Measurements from ENCODE around the gene SETBP1.

DNA sequence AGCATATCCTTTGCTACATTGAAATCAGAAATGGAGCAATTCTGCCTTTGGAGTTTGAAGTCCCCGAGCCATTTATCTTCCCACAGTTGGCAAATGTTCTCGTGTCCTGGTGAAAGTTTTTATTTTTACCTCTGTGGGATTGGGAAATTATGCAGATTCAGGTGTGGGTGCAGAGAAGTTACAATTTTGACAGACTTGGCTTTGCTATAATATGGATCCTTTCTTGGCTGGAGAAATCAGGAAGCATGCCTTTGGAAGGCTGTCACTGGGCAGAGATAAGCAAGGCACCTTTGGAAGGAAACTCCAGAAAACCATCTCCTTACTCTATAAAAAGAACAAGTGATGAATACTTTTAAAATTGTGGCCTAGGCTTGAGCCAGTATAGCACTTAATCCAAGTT, 278.3 kb downstream of the SETBP1 start:
- TF ChIP-seq POLR2AphosphoS5 (IDR thresholded peaks at IDR 0.05; ENCODE audit: low read depth, low read length) (no peak), ZNF274 (IDR thresholded peaks at IDR 0.05; ENCODE audit: low read depth, low read length) (no peak), TCF7L2 (IDR thresholded peaks at IDR 0.05; ENCODE audit: borderline replicate concordance, extremely low read depth, insufficient read depth, insufficient read length) (no peak), EZH2 (IDR thresholded peaks at IDR 0.05) (no peak), POLR2A (IDR thresholded peaks at IDR 0.05; ENCODE audit: borderline replicate concordance, extremely low read depth, insufficient read depth, insufficient read length) (no peak), EZH2phosphoT487 (IDR thresholded peaks at IDR 0.05; ENCODE audit: borderline replicate concordance) (no peak), YY1 (IDR thresholded peaks at IDR 0.05; ENCODE audit: extremely low read depth, insufficient replicate concordance, low read depth, low read length) (no peak), EGR1 (IDR thresholded peaks at IDR 0.05; ENCODE audit: low read depth) (no peak)
- TF ChIP-seq, protein P1, sequence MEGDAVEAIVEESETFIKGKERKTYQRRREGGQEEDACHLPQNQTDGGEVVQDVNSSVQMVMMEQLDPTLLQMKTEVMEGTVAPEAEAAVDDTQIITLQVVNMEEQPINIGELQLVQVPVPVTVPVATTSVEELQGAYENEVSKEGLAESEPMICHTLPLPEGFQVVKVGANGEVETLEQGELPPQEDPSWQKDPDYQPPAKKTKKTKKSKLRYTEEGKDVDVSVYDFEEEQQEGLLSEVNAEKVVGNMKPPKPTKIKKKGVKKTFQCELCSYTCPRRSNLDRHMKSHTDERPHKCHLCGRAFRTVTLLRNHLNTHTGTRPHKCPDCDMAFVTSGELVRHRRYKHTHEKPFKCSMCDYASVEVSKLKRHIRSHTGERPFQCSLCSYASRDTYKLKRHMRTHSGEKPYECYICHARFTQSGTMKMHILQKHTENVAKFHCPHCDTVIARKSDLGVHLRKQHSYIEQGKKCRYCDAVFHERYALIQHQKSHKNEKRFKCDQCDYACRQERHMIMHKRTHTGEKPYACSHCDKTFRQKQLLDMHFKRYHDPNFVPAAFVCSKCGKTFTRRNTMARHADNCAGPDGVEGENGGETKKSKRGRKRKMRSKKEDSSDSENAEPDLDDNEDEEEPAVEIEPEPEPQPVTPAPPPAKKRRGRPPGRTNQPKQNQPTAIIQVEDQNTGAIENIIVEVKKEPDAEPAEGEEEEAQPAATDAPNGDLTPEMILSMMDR (IDR thresholded peaks at IDR 0.05 in 2 of 3, conservative IDR thresholded peaks at IDR 0.05 in 1 of 3; ENCODE audit: borderline replicate concordance in 1 of 3, insufficient read depth in 1 of 3, low read depth in 2 of 3, low read length in 2 of 3): no peak
- TF ChIP-seq, protein P2, sequence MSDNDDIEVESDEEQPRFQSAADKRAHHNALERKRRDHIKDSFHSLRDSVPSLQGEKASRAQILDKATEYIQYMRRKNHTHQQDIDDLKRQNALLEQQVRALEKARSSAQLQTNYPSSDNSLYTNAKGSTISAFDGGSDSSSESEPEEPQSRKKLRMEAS (IDR thresholded peaks at IDR 0.05): no peak
- TF ChIP-seq, protein P3, sequence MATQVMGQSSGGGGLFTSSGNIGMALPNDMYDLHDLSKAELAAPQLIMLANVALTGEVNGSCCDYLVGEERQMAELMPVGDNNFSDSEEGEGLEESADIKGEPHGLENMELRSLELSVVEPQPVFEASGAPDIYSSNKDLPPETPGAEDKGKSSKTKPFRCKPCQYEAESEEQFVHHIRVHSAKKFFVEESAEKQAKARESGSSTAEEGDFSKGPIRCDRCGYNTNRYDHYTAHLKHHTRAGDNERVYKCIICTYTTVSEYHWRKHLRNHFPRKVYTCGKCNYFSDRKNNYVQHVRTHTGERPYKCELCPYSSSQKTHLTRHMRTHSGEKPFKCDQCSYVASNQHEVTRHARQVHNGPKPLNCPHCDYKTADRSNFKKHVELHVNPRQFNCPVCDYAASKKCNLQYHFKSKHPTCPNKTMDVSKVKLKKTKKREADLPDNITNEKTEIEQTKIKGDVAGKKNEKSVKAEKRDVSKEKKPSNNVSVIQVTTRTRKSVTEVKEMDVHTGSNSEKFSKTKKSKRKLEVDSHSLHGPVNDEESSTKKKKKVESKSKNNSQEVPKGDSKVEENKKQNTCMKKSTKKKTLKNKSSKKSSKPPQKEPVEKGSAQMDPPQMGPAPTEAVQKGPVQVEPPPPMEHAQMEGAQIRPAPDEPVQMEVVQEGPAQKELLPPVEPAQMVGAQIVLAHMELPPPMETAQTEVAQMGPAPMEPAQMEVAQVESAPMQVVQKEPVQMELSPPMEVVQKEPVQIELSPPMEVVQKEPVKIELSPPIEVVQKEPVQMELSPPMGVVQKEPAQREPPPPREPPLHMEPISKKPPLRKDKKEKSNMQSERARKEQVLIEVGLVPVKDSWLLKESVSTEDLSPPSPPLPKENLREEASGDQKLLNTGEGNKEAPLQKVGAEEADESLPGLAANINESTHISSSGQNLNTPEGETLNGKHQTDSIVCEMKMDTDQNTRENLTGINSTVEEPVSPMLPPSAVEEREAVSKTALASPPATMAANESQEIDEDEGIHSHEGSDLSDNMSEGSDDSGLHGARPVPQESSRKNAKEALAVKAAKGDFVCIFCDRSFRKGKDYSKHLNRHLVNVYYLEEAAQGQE (IDR thresholded peaks at IDR 0.05; ENCODE audit: low read depth): no peak
